Stimulated activated CD4-positive, alpha-beta T cell treated with anti-CD3 and anti-CD28 coated beads, TNF-alpha, amount 100 ng/mL, for 1 hour (primary cell): Measurements from ENCODE around the gene CA10.

Experiments
- DNase-seq, 3 donors: peaks; one replicate each; pipeline ENCODE4 v3.0.0-alpha.2; 2020; ENCODE audit warnings: low read depth in 3 of 3, low spot score in 1 of 3

The CA10 gene

DNA sequence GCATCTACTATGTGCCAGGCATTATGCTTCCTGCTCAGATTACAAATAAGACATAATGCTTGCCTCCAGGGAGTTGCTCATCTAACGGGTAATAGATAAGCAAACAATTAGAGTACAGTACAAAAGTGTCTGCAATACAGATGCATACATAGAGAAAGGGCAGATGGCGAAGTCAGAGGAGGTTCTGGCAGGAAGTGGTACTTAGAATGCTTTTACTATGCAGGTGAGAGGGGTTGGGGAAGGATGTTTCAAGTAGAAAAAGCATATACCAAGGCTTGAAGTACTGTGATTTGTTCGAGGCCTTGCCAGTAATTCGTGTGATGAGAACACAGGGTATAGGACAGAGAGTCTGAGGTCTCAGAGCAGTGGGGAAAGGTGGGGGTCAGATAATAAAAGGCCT is 548.4 kb downstream of the CA10 start:
- DNase-seq = no peak

DNA sequence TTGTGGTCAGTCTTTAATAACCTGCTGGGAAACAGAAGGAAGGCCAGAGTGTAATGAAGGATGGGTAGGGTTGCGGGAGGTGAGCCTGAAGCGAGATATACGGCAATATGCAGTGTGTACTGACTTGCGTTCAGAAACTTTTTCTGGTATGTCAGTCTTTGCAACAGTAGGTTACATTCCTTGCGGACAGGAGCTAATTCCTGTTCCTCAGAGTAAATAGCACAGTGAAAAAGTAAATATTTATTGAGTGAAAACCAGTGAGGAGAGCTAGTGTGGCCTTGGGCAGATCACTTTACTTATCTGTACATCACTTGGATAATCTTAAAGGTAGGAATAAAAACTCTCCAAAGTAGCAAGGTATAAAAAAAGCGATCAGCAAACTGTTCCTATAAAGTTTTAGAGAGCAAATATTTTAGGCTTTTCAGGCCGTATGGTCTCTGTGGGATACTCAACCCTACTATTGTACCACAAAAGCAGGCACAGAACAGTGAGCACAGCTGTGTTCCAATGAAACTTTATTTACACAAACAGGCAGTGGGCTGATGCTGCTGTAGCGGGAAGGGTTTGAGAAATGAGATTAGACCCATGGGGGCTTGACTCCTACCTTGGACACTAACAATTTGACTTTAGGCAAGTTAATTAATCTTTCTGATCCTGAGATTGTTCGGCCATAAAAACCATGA is 550.1 kb downstream of the CA10 start:
- DNase-seq = no peak

DNA sequence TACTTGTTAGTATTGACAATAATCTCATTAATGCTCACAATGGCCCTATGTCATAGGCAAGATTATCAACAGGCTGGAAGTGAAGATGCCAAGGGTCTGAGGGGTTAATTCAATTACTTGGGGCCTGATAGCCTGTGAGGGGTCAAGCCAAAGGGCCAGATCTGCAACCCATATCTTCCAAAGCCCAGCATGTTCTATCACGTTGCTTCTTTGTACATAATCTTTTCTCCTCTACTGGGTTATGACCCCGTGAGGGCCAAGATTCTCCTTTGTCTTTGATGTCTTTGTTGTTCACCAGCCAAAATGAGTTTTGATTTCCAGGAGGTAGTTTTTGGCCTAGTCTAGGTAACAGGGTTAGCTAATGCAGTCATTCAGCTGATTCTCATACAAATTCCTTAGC is 551.0 kb downstream of the CA10 start:
- DNase-seq = no peak

DNA sequence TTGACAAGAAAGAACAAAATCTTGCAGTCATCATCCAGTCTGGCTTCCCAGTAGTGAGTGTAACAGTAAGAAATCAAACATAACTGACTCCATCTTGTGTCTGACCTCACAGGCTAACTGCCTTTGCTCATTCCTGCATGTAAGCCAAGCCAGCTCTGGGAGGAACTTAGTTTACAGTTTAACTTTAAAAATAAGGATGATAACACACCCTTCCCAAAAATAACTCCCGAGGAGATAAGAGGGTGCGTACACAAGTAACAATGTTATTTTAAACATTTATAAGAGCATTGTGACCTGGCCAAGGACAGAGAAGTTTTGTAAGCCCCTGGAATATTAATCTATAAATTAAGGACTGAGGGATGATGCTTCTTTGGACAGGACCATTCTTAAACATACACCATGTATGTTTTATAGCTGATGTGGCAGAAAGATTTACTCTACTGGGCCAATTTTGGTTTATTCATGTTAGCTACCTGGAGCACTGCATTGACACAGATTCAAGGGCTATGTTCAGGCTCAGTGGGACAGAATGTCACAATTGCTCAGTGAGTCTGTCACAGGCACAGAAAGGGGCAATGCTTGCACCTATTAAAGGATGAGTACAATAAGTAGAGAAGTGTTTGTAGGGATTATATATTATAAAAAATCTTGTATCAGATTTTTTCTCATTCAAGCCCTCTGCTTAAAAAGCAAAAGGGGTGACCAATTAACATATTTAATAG is 554.1 kb downstream of the CA10 start:
- no peak for DNase-seq

DNA sequence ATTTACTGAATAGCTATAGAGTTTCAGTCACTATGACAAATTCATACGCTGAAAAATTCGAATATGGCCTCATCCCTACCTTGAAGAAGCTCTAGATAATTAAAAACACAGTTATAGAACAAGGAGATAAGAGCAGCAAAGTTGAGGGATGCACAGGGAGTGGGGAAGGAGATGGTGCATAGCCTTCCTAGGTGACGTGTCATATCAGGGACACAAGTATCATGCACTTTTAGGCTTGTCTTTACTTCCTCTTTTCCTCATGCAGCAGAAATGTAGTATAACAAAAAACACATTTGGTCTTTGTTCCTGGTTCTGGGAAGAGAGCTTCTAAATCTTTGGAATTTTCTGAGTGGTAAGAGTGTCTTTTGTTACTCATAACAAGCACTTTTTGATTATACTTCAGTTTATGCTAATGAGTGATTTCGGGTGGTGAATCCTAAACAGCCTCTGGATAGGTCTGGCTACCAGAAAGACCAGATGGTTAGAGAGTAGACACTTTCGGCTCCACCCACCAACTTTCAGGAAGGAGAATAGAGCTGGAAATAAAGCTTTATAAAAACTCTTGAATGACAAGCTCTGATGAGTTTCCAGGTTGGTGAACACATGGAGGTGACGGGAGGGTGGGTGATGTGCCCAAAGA is 556.8 kb downstream of the CA10 start:
- DNase-seq = no peak

- no peak for DNase-seq
These were observed 559.7 kb downstream of the CA10 start for GRCh38 chr17:51598824-51599223.

DNA sequence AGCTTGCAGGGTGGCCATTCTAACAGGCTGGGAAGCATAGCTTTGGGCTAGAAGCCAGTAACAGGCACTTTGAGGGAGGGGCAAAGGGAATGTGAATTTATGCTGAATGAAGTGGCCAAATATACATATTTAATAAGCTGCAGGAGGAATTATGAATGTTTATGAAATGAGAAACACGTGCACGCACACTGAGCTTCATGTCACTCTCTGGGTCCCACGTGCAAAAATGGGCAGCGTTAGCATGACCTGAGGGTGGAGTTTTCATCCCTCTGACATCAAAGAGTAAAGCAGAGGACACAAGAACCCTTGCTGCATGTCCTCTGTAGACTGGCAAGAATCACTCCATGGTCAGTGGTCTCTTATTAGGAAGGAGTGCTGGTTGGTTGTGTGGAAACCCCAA is 561.2 kb downstream of the CA10 start:
- DNase-seq = no peak

- DNase-seq = no peak
These were observed 562.6 kb downstream of the CA10 start for GRCh38 chr17:51595826-51596398.

DNA sequence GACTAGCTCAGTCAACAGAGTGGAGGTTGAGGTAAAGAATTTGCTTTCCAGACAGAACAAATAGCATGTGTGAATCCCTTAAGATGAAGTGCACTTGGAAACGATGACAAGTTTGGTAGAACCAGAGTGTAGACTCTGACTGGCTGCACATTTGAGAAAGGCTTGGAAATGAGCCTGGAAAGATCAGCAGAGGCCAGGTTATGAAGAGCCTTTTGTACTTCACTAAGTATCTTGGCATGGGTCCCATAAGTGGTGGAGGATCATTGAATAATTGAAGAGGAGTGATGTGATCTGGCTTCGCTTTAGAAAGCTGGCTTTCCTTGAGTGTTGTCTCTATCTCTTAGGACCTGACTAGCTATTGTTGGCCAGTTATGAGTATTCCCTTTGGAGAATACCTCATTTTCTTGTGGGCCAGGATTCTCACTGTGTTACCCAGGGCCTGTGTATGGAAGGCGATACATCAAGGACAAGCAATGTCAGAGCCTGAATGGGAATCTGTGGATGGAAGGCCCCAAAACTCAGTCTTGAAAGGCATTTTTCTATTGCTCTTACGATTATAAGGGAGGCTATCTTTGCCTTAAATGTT is 568.4 kb downstream of the CA10 start:
- DNase-seq = no peak

GRCh38 chr17:51588063-51588462 is 570.5 kb downstream of the CA10 start:
- DNase-seq = no peak

DNA sequence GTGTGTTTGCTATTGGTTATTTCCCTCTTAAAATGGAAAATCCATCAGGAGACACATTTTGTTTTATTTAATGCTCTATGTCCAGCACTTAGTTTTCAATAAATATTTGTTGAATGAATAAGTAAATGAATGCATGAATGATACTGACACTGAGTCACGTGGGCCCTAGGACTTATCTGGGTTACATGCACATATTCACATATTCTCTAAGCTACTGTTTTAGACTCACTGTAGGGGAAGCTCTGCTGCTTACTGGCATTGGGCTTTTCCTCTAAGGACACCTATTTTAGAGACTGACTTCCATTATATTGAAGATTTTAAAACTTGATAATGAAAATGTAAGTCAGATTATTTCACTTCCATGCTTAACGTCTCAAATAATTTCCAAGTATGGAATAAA is 571.0 kb downstream of the CA10 start:
- no peak for DNase-seq

DNA sequence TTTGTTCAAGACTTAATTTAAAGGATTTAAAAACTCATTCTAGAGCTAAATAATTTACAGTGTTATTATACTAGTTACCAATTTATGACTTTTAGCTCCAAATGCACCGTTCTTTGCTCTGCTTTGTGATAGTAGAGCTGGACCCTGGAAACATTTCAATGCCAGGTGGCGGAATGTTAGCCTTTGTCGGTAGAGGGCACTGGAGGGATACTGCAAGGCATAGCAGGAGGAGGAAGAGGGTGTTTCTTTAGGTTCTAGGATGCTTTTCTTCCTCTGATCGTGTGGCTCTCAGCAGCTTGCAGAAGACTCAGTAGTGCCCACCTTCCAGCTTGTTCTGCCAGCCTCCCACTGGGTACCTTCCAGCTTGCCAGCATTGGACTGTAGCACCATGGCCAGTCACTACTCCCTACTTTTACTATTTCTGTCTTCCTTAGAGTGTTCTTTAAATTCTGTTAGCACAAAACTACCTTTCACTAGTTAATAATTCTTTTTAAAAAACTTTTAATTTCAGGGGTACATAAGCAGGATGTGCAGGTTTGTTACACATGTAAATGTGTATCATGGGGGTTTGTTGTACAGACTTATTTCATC is 572.9 kb downstream of the CA10 start:
- DNase-seq = no peak

DNA sequence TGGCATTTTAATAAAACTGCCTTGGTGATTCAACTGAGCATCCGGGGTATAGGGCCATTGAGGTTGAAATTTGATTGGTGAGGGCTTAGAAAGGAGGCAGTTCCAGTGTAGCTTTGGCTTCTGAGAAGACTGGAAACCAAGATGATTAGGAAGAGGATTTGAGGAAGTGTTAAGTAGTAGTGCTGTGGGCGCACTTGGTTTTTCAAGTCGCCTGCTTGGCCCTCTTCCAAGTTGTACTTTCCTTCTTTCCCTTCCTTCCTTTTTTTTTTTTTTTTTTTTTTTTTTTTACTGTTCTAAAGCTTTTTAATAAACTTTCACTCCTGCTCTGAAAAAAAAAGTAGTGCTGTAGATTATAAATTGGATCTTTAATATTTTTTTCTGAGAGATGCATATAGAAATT is 577.6 kb downstream of the CA10 start:
- DNase-seq = no peak
